ENCODE results near the gene FST.

DNA sequence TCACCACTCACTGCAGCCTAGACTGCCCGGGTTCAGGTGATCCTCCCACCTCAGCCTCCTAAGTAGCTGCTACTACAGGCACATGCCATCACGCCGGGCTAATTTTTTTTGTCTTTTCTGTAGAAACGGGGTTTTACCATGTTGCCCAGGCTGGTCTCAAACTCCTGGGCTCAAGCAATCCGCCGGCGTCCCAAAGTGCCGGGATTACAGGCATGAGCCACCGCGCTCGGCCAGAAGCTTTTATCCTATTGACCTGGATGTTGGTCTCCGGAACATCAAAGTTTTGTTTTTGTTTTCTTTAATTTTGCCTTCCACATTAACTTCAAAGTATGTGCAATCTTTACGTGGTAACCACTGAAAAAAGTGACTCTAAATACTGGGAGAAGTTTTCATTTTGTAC, 42.4 kb upstream of the FST start:
- TF ChIP-seq, protein P1, sequence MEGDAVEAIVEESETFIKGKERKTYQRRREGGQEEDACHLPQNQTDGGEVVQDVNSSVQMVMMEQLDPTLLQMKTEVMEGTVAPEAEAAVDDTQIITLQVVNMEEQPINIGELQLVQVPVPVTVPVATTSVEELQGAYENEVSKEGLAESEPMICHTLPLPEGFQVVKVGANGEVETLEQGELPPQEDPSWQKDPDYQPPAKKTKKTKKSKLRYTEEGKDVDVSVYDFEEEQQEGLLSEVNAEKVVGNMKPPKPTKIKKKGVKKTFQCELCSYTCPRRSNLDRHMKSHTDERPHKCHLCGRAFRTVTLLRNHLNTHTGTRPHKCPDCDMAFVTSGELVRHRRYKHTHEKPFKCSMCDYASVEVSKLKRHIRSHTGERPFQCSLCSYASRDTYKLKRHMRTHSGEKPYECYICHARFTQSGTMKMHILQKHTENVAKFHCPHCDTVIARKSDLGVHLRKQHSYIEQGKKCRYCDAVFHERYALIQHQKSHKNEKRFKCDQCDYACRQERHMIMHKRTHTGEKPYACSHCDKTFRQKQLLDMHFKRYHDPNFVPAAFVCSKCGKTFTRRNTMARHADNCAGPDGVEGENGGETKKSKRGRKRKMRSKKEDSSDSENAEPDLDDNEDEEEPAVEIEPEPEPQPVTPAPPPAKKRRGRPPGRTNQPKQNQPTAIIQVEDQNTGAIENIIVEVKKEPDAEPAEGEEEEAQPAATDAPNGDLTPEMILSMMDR (IDR thresholded peaks at IDR 0.05; ENCODE audit: control extremely low read depth in 1 of 3, insufficient read depth in 1 of 3, low read depth in 1 of 3, low read length in 3 of 3), result no peak
- TF ChIP-seq RNF2 (IDR thresholded peaks at IDR 0.05; ENCODE audit: borderline replicate concordance, low read depth, low read length, missing control alignments, poor library complexity, severe bottlenecking) (no peak), CTBP2 (IDR thresholded peaks at IDR 0.05; ENCODE audit: borderline replicate concordance, insufficient read depth, insufficient read length, low read length) (no peak), CHD1 (IDR thresholded peaks at IDR 0.05; ENCODE audit: low read depth, low read length) (no peak), EZH2 (IDR thresholded peaks at IDR 0.05; ENCODE audit: low read depth, low read length, severe bottlenecking) (no peak)
